ENCODE results near the gene NBL1.

- TF ChIP-seq CTCF (IDR thresholded peaks at IDR 0.05), result no peak
- no peak for TF ChIP-seq POLR2A (IDR thresholded peaks at IDR 0.05)
These were observed 8.0 kb upstream of the NBL1 start for GRCh38 chr1:19636065-19636464.
